NCI-H1694 (cell line): ENCODE data around the gene LAD1.
A peak's percentile ranks its signal among the peaks of the same experiment; 100 is the strongest.

ENCODE experiments used
- DNase-seq: peaks from one replicate; lab custom pipeline; 2025; lab: John Stamatoyannopoulos, UW

The LAD1 gene

GRCh38 chr1:201399018-201399351 lies at the start of gene LAD1:
Gene LAD1 (minus strand): TSS chr1:201399324. CDS start chr1:201399306, 18 bp downstream.
- DNase-seq: no peak

- DNase-seq: peak; percentile 42
Observed at GRCh38 chr1:201447903-201448871, 49.1 kb upstream of the LAD1 start.

GRCh38 chr1:201445310-201445709 lies 46.2 kb upstream of the LAD1 start:
- DNase-seq: no peak

GRCh38 chr1:201444792-201445191 lies 45.7 kb upstream of the LAD1 start:
- DNase-seq: no peak

GRCh38 chr1:201443747-201444146 lies 44.6 kb upstream of the LAD1 start:
- DNase-seq: no peak

- no peak for DNase-seq
Observed at GRCh38 chr1:201436969-201437368, 37.8 kb upstream of the LAD1 start.

- DNase-seq: no peak
Observed at GRCh38 chr1:201436393-201436792, 37.3 kb upstream of the LAD1 start.

- no peak for DNase-seq
Observed at GRCh38 chr1:201434266-201434665, 35.1 kb upstream of the LAD1 start.

- no peak for DNase-seq
Observed at GRCh38 chr1:201433609-201434008, 34.5 kb upstream of the LAD1 start.

GRCh38 chr1:201430776-201431175 lies 31.7 kb upstream of the LAD1 start:
- DNase-seq: no peak

GRCh38 chr1:201429736-201430501 lies 30.8 kb upstream of the LAD1 start:
- no peak for DNase-seq

- DNase-seq: no peak
Observed at GRCh38 chr1:201427963-201428362, 28.8 kb upstream of the LAD1 start.

GRCh38 chr1:201426479-201427310 lies 27.6 kb upstream of the LAD1 start:
- DNase-seq: peak; percentile 70

- DNase-seq: no peak
Observed at GRCh38 chr1:201424146-201424545, 25.0 kb upstream of the LAD1 start.

- no peak for DNase-seq
Observed at GRCh38 chr1:201423655-201424054, 24.5 kb upstream of the LAD1 start.

- DNase-seq: no peak
Observed at GRCh38 chr1:201422436-201423030, 23.4 kb upstream of the LAD1 start.

- DNase-seq: no peak
Observed at GRCh38 chr1:201422026-201422425, 22.9 kb upstream of the LAD1 start.

GRCh38 chr1:201421041-201421440 lies 21.9 kb upstream of the LAD1 start:
- no peak for DNase-seq

GRCh38 chr1:201420608-201421002 lies 21.5 kb upstream of the LAD1 start:
- DNase-seq: no peak

- DNase-seq: no peak
Observed at GRCh38 chr1:201419746-201420607, 20.9 kb upstream of the LAD1 start.

GRCh38 chr1:201419256-201419655 lies 20.1 kb upstream of the LAD1 start:
- DNase-seq: no peak
